Fibroblast of lung (primary cell): ENCODE data around the gene RASGRF2. TPM values are rescaled to one million over a fixed set of nuclear protein-coding genes. Genes with fewer than 3 reads are reported as not detected.

Experiments used
- DNase-seq, 2 donors: peaks; one replicate each; pipeline versions ENCODE4 v3.0.0 to v3.0.0-alpha.2; 2010; ENCODE audit warnings: low read depth in 2 of 2
- H2AFZ ChIP-seq: 2 replicates; pipeline ENCODE4 v1.5.1; 2012; ENCODE audit warnings: low read length, control low read depth, inconsistent platforms
- H3K27ac ChIP-seq: 2 replicates; pipeline ENCODE4 v1.5.1; 2011; ENCODE audit warnings: low read length, control low read depth; ENCODE audit not compliant: insufficient read depth
- H3K27me3 ChIP-seq: 2 replicates; pipeline ENCODE4 v1.5.1; 2011; ENCODE audit warnings: mild to moderate bottlenecking, low read length; ENCODE audit not compliant: control insufficient read depth, insufficient read depth
- H3K36me3 ChIP-seq: 2 replicates; pipeline ENCODE4 v1.5.1; 2011; ENCODE audit warnings: low read length; ENCODE audit not compliant: control insufficient read depth, insufficient read depth
- H3K4me1 ChIP-seq: 2 replicates; pipeline ENCODE4 v1.5.1; 2011; ENCODE audit warnings: low read length; ENCODE audit not compliant: control insufficient read depth, insufficient read depth; ENCODE audit errors: extremely low read depth
- H3K4me2 ChIP-seq: 2 replicates; pipeline ENCODE4 v1.5.1; 2011; ENCODE audit warnings: low read length, control low read depth; ENCODE audit not compliant: insufficient read depth; ENCODE audit errors: extremely low read depth
- H3K4me3 ChIP-seq, 4 experiments: fragments of 200-600 bp in 1 of 4; sonication (generic) in 1 of 4; replicated peaks in 1 of 4; 2 replicates each; pipeline ENCODE4 v1.5.1; 2011 to 2016; ENCODE audit warnings: low read length in 4 of 4, low read depth in 3 of 4, mild to moderate bottlenecking in 3 of 4, control low read depth in 2 of 4, inconsistent platforms in 1 of 4, mixed read lengths in 1 of 4; ENCODE audit not compliant: insufficient read depth in 1 of 4; ENCODE audit errors: control extremely low read depth in 1 of 4
- H3K79me2 ChIP-seq: 2 replicates; pipeline ENCODE4 v1.5.1; 2012; ENCODE audit warnings: mild to moderate bottlenecking, low read length, inconsistent platforms; ENCODE audit not compliant: control insufficient read depth, insufficient read depth
- H3K9ac ChIP-seq: 2 replicates; pipeline ENCODE4 v1.5.1; 2011; ENCODE audit warnings: mild to moderate bottlenecking, low read length, control low read depth; ENCODE audit not compliant: insufficient read depth
- H3K9me3 ChIP-seq: 2 replicates; pipeline ENCODE4 v1.5.1; 2012; ENCODE audit warnings: low read depth, low read length; ENCODE audit not compliant: control insufficient read depth, insufficient read depth
- H4K20me1 ChIP-seq: 2 replicates; pipeline ENCODE4 v1.5.1; 2011; ENCODE audit warnings: low read length; ENCODE audit not compliant: control insufficient read depth, insufficient read depth; ENCODE audit errors: extremely low read depth
- EZH2 ChIP-seq: IDR thresholded peaks from 2 replicates; pipeline ENCODE4 v1.5.1; 2012; ENCODE audit warnings: low read length, control low read depth, mild to moderate bottlenecking; ENCODE audit errors: missing control alignments
- polyA plus RNA-seq, 2 donors: library from polyadenylated mRNA; depleted of rRNA in 1 of 2; stranded (reverse) in 1 of 2; unstranded in 1 of 2; fragments of >200 nt; gene quantifications; 2 replicates each; pipeline ENCODE4 v1.2.1, GENCODE V29; 2011 to 2012; ENCODE audit warnings: missing spikeins in 1 of 2
- total RNA-seq: library from RNA; depleted of rRNA; stranded (reverse); fragments of >200 nt; gene quantifications from 2 replicates; pipeline ENCODE4 v1.2.1, GENCODE V29; 2014
- TF ChIP-seq, protein P1 (sequence below), 2 donors: IDR thresholded peaks in 1 of 2; conservative IDR thresholded peaks in 1 of 2; 1 replicate in 1 of 2; 2 replicates in 1 of 2; pipeline ENCODE4 v1.5.1; 2011 to 2012; ENCODE audit warnings: low read length in 2 of 2, control low read depth in 1 of 2, inconsistent platforms in 1 of 2, low read depth in 1 of 2, mild to moderate bottlenecking in 1 of 2

RASGRF2 gene
- total and polyA plus RNA-seq, 2 donors (not counting 1 experiment from before 2014, with no cell fraction given) = 3.5 to 19.5 TPM

DNA sequence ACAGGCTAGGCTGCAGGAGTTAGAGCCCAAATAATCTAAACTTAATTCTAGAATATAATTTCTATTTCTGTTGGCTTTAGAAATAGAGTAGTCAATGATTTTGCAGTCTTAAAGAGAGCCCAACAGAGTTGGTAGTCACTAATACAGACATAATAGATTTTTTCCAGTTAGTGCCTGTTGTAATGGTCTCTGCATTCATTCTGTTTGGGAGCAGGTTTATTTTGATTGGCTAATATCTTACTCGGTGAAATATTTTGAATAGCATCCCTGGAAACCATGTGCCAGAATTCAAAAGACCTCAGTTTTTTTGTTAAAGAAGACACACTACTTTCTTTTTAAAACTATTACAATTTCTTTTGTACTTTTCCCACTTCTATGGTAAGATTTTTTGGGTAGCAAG, 107.2 kb downstream of the RASGRF2 start:
- Histone ChIP-seq H3K4me1 (no peaks in the 10 kb centered on the region), H3K4me3 (no peak overlapping the region), H4K20me1 (no peaks in the 10 kb centered on the region), H3K9me3 (no peaks in the 10 kb centered on the region), H2AFZ (no peak overlapping the region), H3K27ac (no peak overlapping the region), H3K4me2 (no peak overlapping the region), H3K36me3 (peaks cover 2% of the 10 kb centered on the region), H3K9ac (no peak overlapping the region), H3K27me3 (no peaks in the 10 kb centered on the region), H3K79me2 (no peaks in the 10 kb centered on the region)
- peak; percentile 4 to 16 for DNase-seq
- TF ChIP-seq, protein P1, sequence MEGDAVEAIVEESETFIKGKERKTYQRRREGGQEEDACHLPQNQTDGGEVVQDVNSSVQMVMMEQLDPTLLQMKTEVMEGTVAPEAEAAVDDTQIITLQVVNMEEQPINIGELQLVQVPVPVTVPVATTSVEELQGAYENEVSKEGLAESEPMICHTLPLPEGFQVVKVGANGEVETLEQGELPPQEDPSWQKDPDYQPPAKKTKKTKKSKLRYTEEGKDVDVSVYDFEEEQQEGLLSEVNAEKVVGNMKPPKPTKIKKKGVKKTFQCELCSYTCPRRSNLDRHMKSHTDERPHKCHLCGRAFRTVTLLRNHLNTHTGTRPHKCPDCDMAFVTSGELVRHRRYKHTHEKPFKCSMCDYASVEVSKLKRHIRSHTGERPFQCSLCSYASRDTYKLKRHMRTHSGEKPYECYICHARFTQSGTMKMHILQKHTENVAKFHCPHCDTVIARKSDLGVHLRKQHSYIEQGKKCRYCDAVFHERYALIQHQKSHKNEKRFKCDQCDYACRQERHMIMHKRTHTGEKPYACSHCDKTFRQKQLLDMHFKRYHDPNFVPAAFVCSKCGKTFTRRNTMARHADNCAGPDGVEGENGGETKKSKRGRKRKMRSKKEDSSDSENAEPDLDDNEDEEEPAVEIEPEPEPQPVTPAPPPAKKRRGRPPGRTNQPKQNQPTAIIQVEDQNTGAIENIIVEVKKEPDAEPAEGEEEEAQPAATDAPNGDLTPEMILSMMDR (conservative IDR thresholded peaks at IDR 0.05 in 1 of 2, IDR thresholded peaks at IDR 0.05 in 1 of 2; ENCODE audit: low read depth in 1 of 2, low read length in 2 of 2) = no peak
- TF ChIP-seq EZH2 = no peak

DNA sequence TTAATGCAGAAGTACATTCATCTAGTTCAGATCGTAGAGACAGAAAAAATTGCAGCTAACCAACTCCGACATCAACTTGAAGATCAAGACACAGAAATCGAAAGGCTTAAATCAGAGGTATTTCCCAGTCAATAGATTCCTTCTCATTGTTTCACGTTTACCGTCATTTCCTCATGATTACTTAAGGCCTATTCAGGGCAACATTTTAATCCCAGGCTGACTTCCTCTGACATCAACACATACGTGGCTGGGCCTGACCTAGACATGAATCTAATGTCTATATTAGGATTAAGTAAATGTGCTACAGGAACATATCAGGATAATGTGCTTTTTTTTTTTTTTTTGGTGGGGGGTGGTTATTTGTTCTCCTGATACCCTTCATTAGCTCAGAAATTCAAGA, 107.9 kb downstream of the RASGRF2 start:
- no peak for TF ChIP-seq EZH2
- TF ChIP-seq, protein P1 (conservative IDR thresholded peaks at IDR 0.05 in 1 of 2, IDR thresholded peaks at IDR 0.05 in 1 of 2; ENCODE audit: low read depth in 1 of 2, low read length in 2 of 2) = no peak
- no peak overlapping the region for H3K27ac ChIP-seq
- DNase-seq = no peak
- no peaks in the 10 kb centered on the region for H3K4me1 ChIP-seq
- no peaks in the 10 kb centered on the region for H3K27me3 ChIP-seq
- peaks cover 2% of the 10 kb centered on the region for H3K36me3 ChIP-seq
- H3K9me3 ChIP-seq = no peaks in the 10 kb centered on the region
- H3K9ac ChIP-seq = no peak overlapping the region
- H3K4me2 ChIP-seq = no peak overlapping the region
- no peaks in the 10 kb centered on the region for H3K79me2 ChIP-seq
- H4K20me1 ChIP-seq = no peaks in the 10 kb centered on the region
- H2AFZ ChIP-seq = no peak overlapping the region
- H3K4me3 ChIP-seq = no peak overlapping the region

DNA sequence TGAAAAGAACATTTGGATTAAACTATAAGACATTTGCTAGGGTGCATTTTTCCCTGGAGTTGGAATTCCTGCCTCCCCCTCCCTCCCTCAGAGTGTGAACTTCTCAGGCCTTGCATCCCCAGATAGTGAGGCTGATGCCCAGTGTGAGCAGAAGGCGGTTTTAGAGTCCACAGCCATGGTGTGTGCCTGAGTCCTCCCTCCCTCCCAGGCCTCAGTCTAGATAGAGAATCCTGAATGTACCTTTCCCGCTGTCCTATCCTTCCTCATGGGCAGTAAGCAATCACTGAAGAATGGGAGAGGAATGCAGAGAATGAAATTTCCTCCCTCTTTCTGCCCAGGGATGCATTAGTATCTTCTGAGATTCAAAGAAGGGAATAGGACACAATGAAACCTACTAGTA, 108.5 kb downstream of the RASGRF2 start:
- Histone ChIP-seq H3K4me3 (no peak overlapping the region), H3K79me2 (no peaks in the 10 kb centered on the region), H3K9me3 (no peaks in the 10 kb centered on the region), H3K27me3 (no peaks in the 10 kb centered on the region), H4K20me1 (no peaks in the 10 kb centered on the region), H3K4me2 (no peak overlapping the region), H3K27ac (no peak overlapping the region), H3K9ac (no peak overlapping the region), H3K36me3 (peaks cover 2% of the 10 kb centered on the region), H2AFZ (no peak overlapping the region), H3K4me1 (no peaks in the 10 kb centered on the region)
- TF ChIP-seq, protein P1 (conservative IDR thresholded peaks at IDR 0.05 in 1 of 2, IDR thresholded peaks at IDR 0.05 in 1 of 2; ENCODE audit: low read depth in 1 of 2, low read length in 2 of 2) = no peak
- no peak for TF ChIP-seq EZH2
- peak in 1 of 2 donors; percentile 14 for DNase-seq
